CD14-positive monocyte (primary cell): ENCODE results near the gene ST6GALNAC3. TPM values are rescaled to one million over a fixed set of nuclear protein-coding genes. Genes with fewer than 3 reads are reported as not detected.
A peak's percentile ranks its signal among the peaks of the same experiment; 100 is the strongest.
"Not testable (repeated sequence)": the region's sequence is repeated elsewhere in the genome, so short reads cannot be mapped to it uniquely, and the experiment has no call there.

Experiments
- DNase-seq, 3 donors: peaks; one replicate each; pipeline ENCODE4 v3.0.0-alpha.2; 2011 to 2022
- H2AFZ ChIP-seq: 2 replicates; pipeline ENCODE4 v1.6.0; 2012; ENCODE audit warnings: mild to moderate bottlenecking, low read depth, low read length, inconsistent platforms; ENCODE audit not compliant: insufficient read depth, poor library complexity, severe bottlenecking
- H3K27ac ChIP-seq, 2 donors: 1 replicate in 1 of 2; 2 replicates in 1 of 2; pipeline ENCODE4 v1.5.1; 2012 to 2013; ENCODE audit warnings: low read length in 2 of 2, control low read depth in 1 of 2, inconsistent platforms in 1 of 2, low read depth in 1 of 2, mild to moderate bottlenecking in 1 of 2
- H3K27me3 ChIP-seq, 2 donors: one replicate each; pipeline versions ENCODE4 v1.6.0 to v1.6.1; 2011 to 2013; ENCODE audit warnings: low read length in 2 of 2; ENCODE audit not compliant: control insufficient read depth in 2 of 2, insufficient read depth in 2 of 2
- H3K36me3 ChIP-seq, 2 donors: replicated peaks in 1 of 2; 1 replicate in 1 of 2; 2 replicates in 1 of 2; pipeline versions ENCODE4 v1.5.1 to v1.6.1; 2012 to 2013; ENCODE audit warnings: low read length in 2 of 2, control low read depth in 1 of 2, inconsistent platforms in 1 of 2, mild to moderate bottlenecking in 1 of 2; ENCODE audit not compliant: insufficient read depth in 2 of 2, control insufficient read depth in 1 of 2
- H3K4me1 ChIP-seq, 2 donors: 1 replicate in 1 of 2; 2 replicates in 1 of 2; pipeline versions ENCODE4 v1.5.1 to v1.6.1; 2012 to 2013; ENCODE audit warnings: low read length in 2 of 2, control low read depth in 1 of 2, inconsistent platforms in 1 of 2, mild to moderate bottlenecking in 1 of 2, moderate library complexity in 1 of 2; ENCODE audit not compliant: insufficient read depth in 2 of 2, control insufficient read depth in 1 of 2
- H3K4me2 ChIP-seq: replicated peaks from 2 replicates; pipeline ENCODE3; 2012; ENCODE audit warnings: low read length, moderate library complexity, mild to moderate bottlenecking; ENCODE audit not compliant: poor library complexity, severe bottlenecking; ENCODE audit errors: extremely low read depth
- H3K4me3 ChIP-seq, 3 experiments: fragments of 200-600 bp in 1 of 3; sonication (generic) in 1 of 3; replicated peaks in 1 of 3; 1 replicate in 2 of 3; 2 replicates in 1 of 3; pipeline ENCODE4 v1.5.1; 2011 to 2013; ENCODE audit warnings: low read length in 3 of 3, mild to moderate bottlenecking in 3 of 3, control low read depth in 2 of 3, low read depth in 2 of 3, inconsistent platforms in 1 of 3, moderate library complexity in 1 of 3
- H3K79me2 ChIP-seq: 2 replicates; pipeline ENCODE4 v1.6.0; 2012; ENCODE audit warnings: mild to moderate bottlenecking, control low read depth, inconsistent platforms, low read length, moderate library complexity; ENCODE audit not compliant: insufficient read depth
- H3K9ac ChIP-seq: 2 replicates; pipeline ENCODE4 v1.6.0; 2017; ENCODE audit warnings: low read length, mild to moderate bottlenecking; ENCODE audit not compliant: insufficient read depth, poor library complexity, severe bottlenecking
- H3K9me3 ChIP-seq, 2 donors: replicated peaks in 1 of 2; 1 replicate in 1 of 2; 2 replicates in 1 of 2; pipeline versions ENCODE4 v1.5.1 to v1.6.1; 2012 to 2013; ENCODE audit warnings: low read length in 2 of 2, control low read depth in 1 of 2; ENCODE audit not compliant: control insufficient read depth in 1 of 2, insufficient read depth in 1 of 2
- H4K20me1 ChIP-seq: 2 replicates; pipeline ENCODE4 v1.6.0; 2012; ENCODE audit warnings: mild to moderate bottlenecking, low read length, control low read depth, moderate library complexity; ENCODE audit not compliant: insufficient read depth
- H3K27ac Mint-ChIP-seq, 7 donors: one replicate each; pipeline ENCODE4 v1.8.0; 2020; ENCODE audit warnings: mild to moderate bottlenecking in 7 of 7, mixed read lengths in 7 of 7, moderate library complexity in 6 of 7, inconsistent platforms in 2 of 7
- H3K27me3 Mint-ChIP-seq, 3 donors: one replicate each; pipeline ENCODE4 v1.8.0; 2021 to 2022; ENCODE audit warnings: low read depth in 3 of 3, mild to moderate bottlenecking in 3 of 3, mixed read lengths in 3 of 3, moderate library complexity in 3 of 3, inconsistent platforms in 1 of 3
- H3K36me3 Mint-ChIP-seq, 2 donors: one replicate each; pipeline ENCODE4 v1.8.0; 2020; ENCODE audit warnings: mixed read lengths in 2 of 2, inconsistent platforms in 1 of 2, mild to moderate bottlenecking in 1 of 2
- H3K4me1 Mint-ChIP-seq: one replicate; pipeline ENCODE4 v1.8.0; 2020; ENCODE audit warnings: mild to moderate bottlenecking, mixed read lengths
- H3K4me3 Mint-ChIP-seq, 2 donors: one replicate each; pipeline ENCODE4 v1.8.0; 2020; ENCODE audit warnings: mild to moderate bottlenecking in 2 of 2, mixed read lengths in 2 of 2, moderate library complexity in 1 of 2
- H3K9me3 Mint-ChIP-seq, 7 donors: one replicate each; pipeline ENCODE4 v1.8.0; 2020 to 2022; ENCODE audit warnings: mixed read lengths in 7 of 7, mild to moderate bottlenecking in 6 of 7, moderate library complexity in 6 of 7, inconsistent platforms in 2 of 7
- WGBS: methylation state at CpG from one replicate; pipeline ENCODE4 v1.1.5; 2013; ENCODE audit warnings: missing lambda C conversion rate; ENCODE audit not compliant: insufficient coverage; 5-methylcytosine and 5-hydroxymethylcytosine counted together
- intact Hi-C, 2 donors: fragments of 100-400 bp; cut with micrococcal nuclease; formaldehyde crosslinking; loops; one replicate each; pipeline versions ENCODE4 v1.15.0 to v1.15.1; 2023
- polyA plus RNA-seq, 3 donors: library from polyadenylated mRNA; depleted of rRNA in 1 of 3; unstranded in 2 of 3; stranded (reverse) in 1 of 3; fragments of 300-500 nt in 2 of 3; fragments of >200 nt in 1 of 3; fragmentation: Illumina TruSeq in 2 of 3; gene quantifications; 1 replicate in 2 of 3; 2 replicates in 1 of 3; pipeline ENCODE4 v1.2.3, GENCODE V29; 2012 to 2021
- TF ChIP-seq, protein P1 (sequence below): fragments of 200-600 bp; IDR thresholded peaks from one replicate; pipeline ENCODE4 v1.8.0; 2022; ENCODE audit warnings: antibody characterized with exemption, mild to moderate bottlenecking

Gene ST6GALNAC3
- polyA plus RNA-seq, 3 donors, result 6.5 to 9.2 (median 7.6) TPM

- H3K27ac Mint-ChIP-seq, result peak overlapping the region in 4 of 7 donors; percentile 12 to 61 (median 52)
- intact Hi-C loops, result no loop called here
These were observed 165.8 kb downstream of the ST6GALNAC3 start for GRCh38 chr1:76240316-76240715.

GRCh38 chr1:76242587-76242986 lies 168.0 kb downstream of the ST6GALNAC3 start:
- H3K4me3 Mint-ChIP-seq, H3K27me3 ChIP-seq, H4K20me1 ChIP-seq, intact Hi-C loops, H3K4me2 ChIP-seq, H3K79me2 ChIP-seq, H3K9ac ChIP-seq, H3K4me3 ChIP-seq, H3K9me3 ChIP-seq, H3K36me3 ChIP-seq, H3K27me3 Mint-ChIP-seq, H3K27ac ChIP-seq, DNase-seq, H3K36me3 Mint-ChIP-seq, H2AFZ ChIP-seq: not testable (repeated sequence)
- Mint-ChIP-seq H3K4me1 (peaks cover 22% of the 10 kb centered on the region), H3K27ac (peak overlapping the region in 1 of 7 donors; percentile 43), H3K9me3 (peaks cover 3 to 23% (median 7%) of the 10 kb centered on the region in 7 donors)
- no CpG with 5 or more reads among the region's 1 CpG for WGBS
- H3K4me1 ChIP-seq, result peaks cover 3 to 15% of the 10 kb centered on the region in 2 donors

More at GRCh38 chr1:76240316-76240715, 165.8 kb downstream of the ST6GALNAC3 start:
- WGBS, result no CpG with 5 or more reads among the region's 1 CpG
- Histone ChIP-seq H3K36me3 (no peaks in the 10 kb centered on the region), H2AFZ (no peak overlapping the region), H3K79me2 (no peaks in the 10 kb centered on the region), H3K27me3 (no peaks in the 10 kb centered on the region), H3K9me3 (peaks cover 0 to 7% of the 10 kb centered on the region in 2 donors), H3K4me1 (peaks cover 3 to 15% of the 10 kb centered on the region in 2 donors), H3K4me3 (no peak overlapping the region), H3K9ac (no peak overlapping the region), H3K27ac (no peak overlapping the region), H3K4me2 (no peak overlapping the region), H4K20me1 (no peaks in the 10 kb centered on the region)
- DNase-seq, result no peak
- peaks cover 0 to 2% (median 0%) of the 10 kb centered on the region in 3 donors for H3K27me3 Mint-ChIP-seq
- no peak overlapping the region for H3K4me3 Mint-ChIP-seq
- peaks cover 0 to 1% of the 10 kb centered on the region in 2 donors for H3K36me3 Mint-ChIP-seq
- peaks cover 22% of the 10 kb centered on the region for H3K4me1 Mint-ChIP-seq
- TF ChIP-seq, protein P1, sequence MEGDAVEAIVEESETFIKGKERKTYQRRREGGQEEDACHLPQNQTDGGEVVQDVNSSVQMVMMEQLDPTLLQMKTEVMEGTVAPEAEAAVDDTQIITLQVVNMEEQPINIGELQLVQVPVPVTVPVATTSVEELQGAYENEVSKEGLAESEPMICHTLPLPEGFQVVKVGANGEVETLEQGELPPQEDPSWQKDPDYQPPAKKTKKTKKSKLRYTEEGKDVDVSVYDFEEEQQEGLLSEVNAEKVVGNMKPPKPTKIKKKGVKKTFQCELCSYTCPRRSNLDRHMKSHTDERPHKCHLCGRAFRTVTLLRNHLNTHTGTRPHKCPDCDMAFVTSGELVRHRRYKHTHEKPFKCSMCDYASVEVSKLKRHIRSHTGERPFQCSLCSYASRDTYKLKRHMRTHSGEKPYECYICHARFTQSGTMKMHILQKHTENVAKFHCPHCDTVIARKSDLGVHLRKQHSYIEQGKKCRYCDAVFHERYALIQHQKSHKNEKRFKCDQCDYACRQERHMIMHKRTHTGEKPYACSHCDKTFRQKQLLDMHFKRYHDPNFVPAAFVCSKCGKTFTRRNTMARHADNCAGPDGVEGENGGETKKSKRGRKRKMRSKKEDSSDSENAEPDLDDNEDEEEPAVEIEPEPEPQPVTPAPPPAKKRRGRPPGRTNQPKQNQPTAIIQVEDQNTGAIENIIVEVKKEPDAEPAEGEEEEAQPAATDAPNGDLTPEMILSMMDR, result no peak
- peaks cover 4 to 23% (median 8%) of the 10 kb centered on the region in 7 donors for H3K9me3 Mint-ChIP-seq
